Esophagus muscularis mucosa (tissue), 4 donors: ENCODE results near the gene PARS2. TPM values are rescaled to one million over a fixed set of nuclear protein-coding genes. Genes with fewer than 3 reads are reported as not detected.
A peak's percentile ranks its signal among the peaks of the same experiment; 100 is the strongest.

ENCODE experiments used
- DNase-seq: peaks from one replicate; pipeline ENCODE4 v3.0.0-alpha.2; 2017; ENCODE audit errors: extremely low spot score
- H3K27ac ChIP-seq, 4 donors: fragments of 200-600 bp; sonication (generic); replicated peaks in 1 of 4; 1 replicate in 3 of 4; 2 replicates in 1 of 4; pipeline ENCODE4 v1.5.1; 2016 to 2019; ENCODE audit warnings: mild to moderate bottlenecking in 1 of 4
- H3K27me3 ChIP-seq, 4 donors: fragments of 200-600 bp; sonication (generic); one replicate each; pipeline versions ENCODE4 v1.5.1 to v1.6.0; 2016 to 2019
- H3K36me3 ChIP-seq, 4 donors: fragments of 200-600 bp; sonication (generic); one replicate each; pipeline ENCODE4 v1.5.1; 2016 to 2019
- H3K4me1 ChIP-seq, 4 donors: fragments of 200-600 bp; sonication (generic); one replicate each; pipeline ENCODE4 v1.5.1; 2016 to 2019
- H3K4me3 ChIP-seq, 4 donors: fragments of 200-600 bp; sonication (generic); 1 replicate in 2 of 4; 2 replicates in 2 of 4; pipeline ENCODE4 v1.5.1; 2016 to 2019; ENCODE audit warnings: mild to moderate bottlenecking in 4 of 4, moderate library complexity in 1 of 4
- H3K9me3 ChIP-seq, 4 donors: fragments of 200-600 bp; sonication (generic); 1 replicate in 3 of 4; 2 replicates in 1 of 4; pipeline ENCODE4 v1.5.1; 2016 to 2019
- EP300 ChIP-seq: sonication (generic); formaldehyde crosslinking; IDR thresholded peaks from one replicate; pipeline ENCODE4 v1.6.1; 2017; ENCODE audit warnings: antibody characterized with exemption
- POLR2A ChIP-seq: fragments of 450-650 bp; IDR thresholded peaks from one replicate; pipeline ENCODE4 v1.6.1; 2017; ENCODE audit warnings: antibody characterized with exemption, moderate library complexity, mild to moderate bottlenecking, low read depth
- POLR2AphosphoS5 ChIP-seq, 2 donors: sonication (generic); formaldehyde crosslinking; IDR thresholded peaks; one replicate each; pipeline ENCODE4 v1.6.1; 2017; ENCODE audit warnings: antibody characterized with exemption in 2 of 2
- WGBS: methylation state at CpG from one replicate; pipeline ENCODE4 v1.1.5; 2018; 5-methylcytosine and 5-hydroxymethylcytosine counted together
- intact Hi-C: fragments of 100-400 bp; cut with DNase I; formaldehyde crosslinking; loops from one replicate; pipeline ENCODE4 v1.15.1; 2023
- total RNA-seq, 4 donors: library from RNA; depleted of rRNA; stranded (reverse); fragments of >200 nt; gene quantifications; one replicate each; pipeline versions ENCODE4 v1.1.0 to v1.2.1, GENCODE V29; 2016
- TF ChIP-seq, protein P1 (sequence below), 3 experiments: fragments of 200-600 bp in 2 of 3; fragments of 450-650 bp in 1 of 3; sonication (generic) in 2 of 3; IDR thresholded peaks; one replicate each; pipeline ENCODE4 v1.5.1; 2017 to 2019; ENCODE audit warnings: antibody characterized with exemption in 3 of 3, mild to moderate bottlenecking in 2 of 3, moderate library complexity in 1 of 3

Gene PARS2
- total RNA-seq, 4 donors from 2014 or later: 4.0 to 7.5 (median 5.7) TPM

DNA sequence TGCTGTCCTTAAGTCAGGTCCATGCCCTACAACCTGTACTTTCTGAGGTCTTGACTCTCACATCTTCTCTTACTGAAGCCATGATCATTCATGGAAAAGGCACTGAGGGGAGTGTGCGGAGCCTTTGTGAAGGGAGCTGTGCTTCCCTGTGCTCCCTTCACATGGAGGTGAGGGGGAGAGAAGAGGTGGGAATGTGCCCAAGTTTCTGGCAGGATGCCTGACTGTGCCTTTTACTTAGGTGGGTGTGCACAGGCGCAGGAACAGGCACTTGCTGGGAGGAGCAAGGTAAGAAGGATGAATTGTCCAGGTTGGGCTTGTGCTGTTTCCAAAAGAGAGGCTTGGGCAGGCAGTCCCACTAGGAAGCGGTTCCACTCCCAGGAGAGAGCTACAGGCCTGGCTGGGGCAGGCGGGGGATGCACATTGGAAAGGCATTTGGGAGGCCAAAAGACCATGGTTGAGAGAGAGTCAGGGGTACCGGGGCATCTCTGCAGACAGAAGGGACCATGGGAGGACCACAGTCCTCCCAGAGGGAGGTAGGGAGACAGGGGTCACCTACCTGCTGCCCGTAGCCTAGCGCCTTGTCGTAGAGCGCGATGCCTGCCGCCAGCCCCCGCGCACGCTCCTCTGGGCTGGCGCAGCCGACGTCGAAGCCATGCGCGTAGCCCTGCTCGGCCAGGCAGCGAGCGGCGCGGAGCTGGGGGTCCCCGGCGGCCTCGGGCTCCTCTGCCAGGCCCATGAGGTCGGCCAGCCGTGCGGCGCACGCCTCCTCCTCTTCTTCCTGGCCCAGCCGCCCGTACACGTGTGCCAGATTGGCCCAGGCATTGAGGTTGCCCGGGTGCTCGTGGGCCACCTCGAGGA lies 35.9 kb upstream of the PARS2 start:
- intact Hi-C loops: no loop called here
- Histone ChIP-seq H3K4me1 (peaks cover 6 to 15% (median 13%) of the 10 kb centered on the region in 4 donors), H3K36me3 (no peaks in the 10 kb centered on the region), H3K4me3 (peak overlapping the region; percentile 37 to 55 (median 42)), H3K27ac (no peak overlapping the region), H3K27me3 (peaks cover 0 to 52% (median 8%) of the 10 kb centered on the region in 4 donors), H3K9me3 (no peaks in the 10 kb centered on the region)
- WGBS: 47% methylated on average over 20 of the region's 39 CpGs
- DNase-seq: no peak
- TF ChIP-seq POLR2AphosphoS5 (IDR thresholded peaks at IDR 0.05) (no peak), POLR2A (no peak), EP300 (no peak)
- TF ChIP-seq, protein P1, sequence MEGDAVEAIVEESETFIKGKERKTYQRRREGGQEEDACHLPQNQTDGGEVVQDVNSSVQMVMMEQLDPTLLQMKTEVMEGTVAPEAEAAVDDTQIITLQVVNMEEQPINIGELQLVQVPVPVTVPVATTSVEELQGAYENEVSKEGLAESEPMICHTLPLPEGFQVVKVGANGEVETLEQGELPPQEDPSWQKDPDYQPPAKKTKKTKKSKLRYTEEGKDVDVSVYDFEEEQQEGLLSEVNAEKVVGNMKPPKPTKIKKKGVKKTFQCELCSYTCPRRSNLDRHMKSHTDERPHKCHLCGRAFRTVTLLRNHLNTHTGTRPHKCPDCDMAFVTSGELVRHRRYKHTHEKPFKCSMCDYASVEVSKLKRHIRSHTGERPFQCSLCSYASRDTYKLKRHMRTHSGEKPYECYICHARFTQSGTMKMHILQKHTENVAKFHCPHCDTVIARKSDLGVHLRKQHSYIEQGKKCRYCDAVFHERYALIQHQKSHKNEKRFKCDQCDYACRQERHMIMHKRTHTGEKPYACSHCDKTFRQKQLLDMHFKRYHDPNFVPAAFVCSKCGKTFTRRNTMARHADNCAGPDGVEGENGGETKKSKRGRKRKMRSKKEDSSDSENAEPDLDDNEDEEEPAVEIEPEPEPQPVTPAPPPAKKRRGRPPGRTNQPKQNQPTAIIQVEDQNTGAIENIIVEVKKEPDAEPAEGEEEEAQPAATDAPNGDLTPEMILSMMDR (IDR thresholded peaks at IDR 0.05): no peak

DNA sequence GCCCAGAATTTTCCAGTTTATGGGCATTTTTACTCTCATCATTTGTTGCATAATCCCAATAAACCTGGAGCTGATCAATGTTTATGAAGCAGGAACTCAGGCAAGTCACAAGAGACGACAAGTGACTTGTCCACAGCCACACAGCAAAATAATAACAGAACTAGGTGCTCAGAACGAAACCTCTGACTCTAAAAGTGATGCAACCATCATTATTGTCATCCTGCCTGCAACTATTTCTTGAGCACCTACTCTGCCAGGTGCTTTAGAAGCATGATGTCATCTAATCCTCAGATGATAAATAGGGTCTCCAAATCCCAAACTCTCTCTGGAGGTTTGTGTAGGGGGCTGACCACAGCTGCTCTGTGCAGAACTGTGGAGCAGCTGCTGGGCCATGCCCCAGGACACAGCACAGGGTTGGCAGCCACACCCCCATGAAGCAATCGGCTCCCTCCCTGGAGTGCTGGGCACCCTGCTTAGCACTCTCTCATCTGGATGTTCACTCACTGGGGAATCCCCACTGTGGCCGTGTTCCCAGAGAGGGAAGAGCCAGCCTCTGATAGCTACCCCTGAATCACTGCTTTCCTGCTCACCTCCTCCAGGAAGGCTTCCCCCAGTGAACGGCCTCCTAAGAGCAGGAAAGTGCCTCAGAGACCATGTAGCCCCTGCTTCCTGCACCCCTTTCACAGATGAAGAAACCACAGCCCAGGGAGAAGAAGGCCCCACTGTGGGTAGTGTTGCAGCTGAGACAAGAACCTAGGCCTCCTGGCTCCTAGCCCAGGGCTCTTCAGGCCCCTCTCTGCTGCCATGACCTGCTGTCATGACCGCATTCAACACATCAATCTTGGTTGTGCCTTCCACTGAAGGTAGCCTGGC lies 34.7 kb upstream of the PARS2 start:
- Histone ChIP-seq H3K27ac (no peak overlapping the region), H3K9me3 (no peaks in the 10 kb centered on the region), H3K27me3 (peaks cover 0 to 39% (median 8%) of the 10 kb centered on the region in 4 donors), H3K4me3 (no peak overlapping the region), H3K4me1 (peaks cover 6 to 15% (median 13%) of the 10 kb centered on the region in 4 donors), H3K36me3 (no peaks in the 10 kb centered on the region)
- TF ChIP-seq POLR2AphosphoS5 (IDR thresholded peaks at IDR 0.05) (no peak), POLR2A (no peak), EP300 (no peak)
- TF ChIP-seq, protein P1 (IDR thresholded peaks at IDR 0.05): no peak
- 81% methylated on average over 4 of the region's 6 CpGs for WGBS
- intact Hi-C loops: no loop called here
- DNase-seq: no peak

DNA sequence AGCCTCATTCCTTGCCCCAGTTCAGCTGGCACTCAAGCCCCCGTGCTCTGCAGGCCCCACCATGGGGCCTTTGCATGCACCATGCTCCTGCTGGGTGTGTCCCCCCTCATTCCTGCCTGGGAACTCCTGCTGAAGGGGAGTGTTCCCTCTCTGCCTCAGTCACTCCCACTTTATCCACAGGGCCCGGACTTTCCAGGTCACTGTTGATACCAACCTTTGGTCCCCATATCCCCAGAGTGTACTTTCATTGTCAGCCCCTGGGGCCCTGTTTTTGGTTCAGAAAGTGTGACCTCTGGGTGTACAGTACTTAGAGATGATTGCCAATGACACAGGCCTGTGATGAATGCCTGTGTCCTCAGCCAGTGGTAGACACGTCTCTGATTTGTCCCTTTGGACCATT lies 33.9 kb upstream of the PARS2 start:
- intact Hi-C loops: no loop called here
- DNase-seq: no peak
- no peak overlapping the region for H3K4me3 ChIP-seq
- H3K27ac ChIP-seq: no peak overlapping the region
- H3K9me3 ChIP-seq: no peaks in the 10 kb centered on the region
- peaks cover 0 to 31% (median 8%) of the 10 kb centered on the region in 4 donors for H3K27me3 ChIP-seq
- 75% methylated on average over 2 of the region's 3 CpGs for WGBS
- no peaks in the 10 kb centered on the region for H3K36me3 ChIP-seq
- TF ChIP-seq EP300 (no peak), POLR2A (no peak), POLR2AphosphoS5 (IDR thresholded peaks at IDR 0.05) (no peak)
- TF ChIP-seq, protein P1 (IDR thresholded peaks at IDR 0.05): no peak
- H3K4me1 ChIP-seq: peaks cover 6 to 15% (median 13%) of the 10 kb centered on the region in 4 donors

DNA sequence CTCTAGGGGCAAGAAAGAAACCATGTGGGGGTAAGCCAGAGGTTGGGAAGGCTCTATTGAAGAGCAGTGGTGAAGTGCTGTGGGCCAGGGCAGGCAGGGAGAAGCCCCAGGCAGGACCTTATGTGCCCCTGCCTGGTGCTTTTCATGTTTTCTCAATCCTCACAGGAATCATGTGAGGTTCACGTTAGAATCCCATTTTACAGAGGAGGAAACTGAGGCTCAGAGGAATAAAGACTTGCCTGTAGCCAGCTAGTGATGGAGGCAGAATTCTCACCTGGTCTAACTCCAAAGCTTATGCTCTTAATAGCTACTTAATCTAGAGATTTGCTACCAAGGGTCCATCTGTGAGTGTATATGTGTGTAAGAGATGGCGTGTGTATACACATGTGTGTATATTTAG lies 32.6 kb upstream of the PARS2 start:
- WGBS: 97% methylated on average over 2 of the region's 2 CpGs
- Histone ChIP-seq H3K9me3 (peaks cover 0 to 6% (median 5%) of the 10 kb centered on the region in 4 donors), H3K36me3 (no peaks in the 10 kb centered on the region), H3K27me3 (peaks cover 0 to 31% (median 7%) of the 10 kb centered on the region in 4 donors), H3K4me3 (no peak overlapping the region), H3K27ac (no peak overlapping the region), H3K4me1 (peaks cover 6 to 15% (median 13%) of the 10 kb centered on the region in 4 donors)
- no peak for DNase-seq
- intact Hi-C loops: no loop called here
- TF ChIP-seq POLR2AphosphoS5 (IDR thresholded peaks at IDR 0.05) (no peak), POLR2A (no peak), EP300 (no peak)
- TF ChIP-seq, protein P1 (IDR thresholded peaks at IDR 0.05): no peak
